ENCODE data around the gene MMRN2.

Gene MMRN2

DNA sequence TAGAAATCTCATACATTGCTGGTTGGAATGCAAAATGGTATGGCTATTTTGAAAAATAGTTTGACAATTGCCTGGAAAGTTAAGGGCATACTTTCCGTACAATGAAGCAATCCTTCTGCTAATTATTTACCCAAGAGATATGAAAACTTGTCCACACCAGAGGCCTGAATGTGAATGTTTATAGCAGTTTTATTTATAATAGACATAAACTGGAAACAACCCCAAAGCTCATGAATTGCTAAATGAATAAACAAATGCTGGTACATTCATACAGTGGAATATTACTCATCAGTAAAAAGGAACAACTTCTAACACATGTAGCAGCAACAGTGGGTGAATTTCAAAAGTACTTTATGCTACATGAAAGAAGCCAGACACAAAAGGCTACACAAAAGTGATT is 42.7 kb downstream of the MMRN2 start:
- TF ChIP-seq, protein P1, sequence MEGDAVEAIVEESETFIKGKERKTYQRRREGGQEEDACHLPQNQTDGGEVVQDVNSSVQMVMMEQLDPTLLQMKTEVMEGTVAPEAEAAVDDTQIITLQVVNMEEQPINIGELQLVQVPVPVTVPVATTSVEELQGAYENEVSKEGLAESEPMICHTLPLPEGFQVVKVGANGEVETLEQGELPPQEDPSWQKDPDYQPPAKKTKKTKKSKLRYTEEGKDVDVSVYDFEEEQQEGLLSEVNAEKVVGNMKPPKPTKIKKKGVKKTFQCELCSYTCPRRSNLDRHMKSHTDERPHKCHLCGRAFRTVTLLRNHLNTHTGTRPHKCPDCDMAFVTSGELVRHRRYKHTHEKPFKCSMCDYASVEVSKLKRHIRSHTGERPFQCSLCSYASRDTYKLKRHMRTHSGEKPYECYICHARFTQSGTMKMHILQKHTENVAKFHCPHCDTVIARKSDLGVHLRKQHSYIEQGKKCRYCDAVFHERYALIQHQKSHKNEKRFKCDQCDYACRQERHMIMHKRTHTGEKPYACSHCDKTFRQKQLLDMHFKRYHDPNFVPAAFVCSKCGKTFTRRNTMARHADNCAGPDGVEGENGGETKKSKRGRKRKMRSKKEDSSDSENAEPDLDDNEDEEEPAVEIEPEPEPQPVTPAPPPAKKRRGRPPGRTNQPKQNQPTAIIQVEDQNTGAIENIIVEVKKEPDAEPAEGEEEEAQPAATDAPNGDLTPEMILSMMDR (IDR thresholded peaks at IDR 0.05; ENCODE audit: insufficient read depth, low read depth, low read length, missing control alignments) = no peak
- no peak for DNase-seq (ENCODE audit: low read depth)
- no peak overlapping the region for H3K4me3 ChIP-seq (ENCODE audit: low read length)

DNA sequence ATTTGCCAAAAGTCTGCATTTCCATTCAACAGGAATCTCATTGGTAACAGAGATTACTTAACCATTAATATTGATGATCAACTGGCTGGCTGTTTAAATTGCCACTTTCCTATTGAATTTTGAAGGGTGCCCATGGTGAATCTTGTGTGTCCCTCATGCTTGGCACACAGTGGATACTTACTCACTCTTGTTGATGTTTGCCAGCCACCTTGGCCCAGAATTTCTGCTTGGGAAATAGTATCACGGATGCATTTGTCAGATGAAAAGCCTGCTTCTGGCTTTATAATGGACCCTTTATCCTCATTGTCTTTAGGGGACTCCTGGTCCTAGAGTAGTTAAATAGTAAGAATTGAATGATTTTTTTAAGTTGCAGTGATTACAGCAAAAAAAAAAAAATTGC is 52.0 kb downstream of the MMRN2 start:
- DNase-seq (ENCODE audit: low read depth) = no peak
- TF ChIP-seq, protein P1 (IDR thresholded peaks at IDR 0.05; ENCODE audit: insufficient read depth, low read depth, low read length, missing control alignments) = no peak
- no peak overlapping the region for H3K4me3 ChIP-seq (ENCODE audit: low read length)

DNA sequence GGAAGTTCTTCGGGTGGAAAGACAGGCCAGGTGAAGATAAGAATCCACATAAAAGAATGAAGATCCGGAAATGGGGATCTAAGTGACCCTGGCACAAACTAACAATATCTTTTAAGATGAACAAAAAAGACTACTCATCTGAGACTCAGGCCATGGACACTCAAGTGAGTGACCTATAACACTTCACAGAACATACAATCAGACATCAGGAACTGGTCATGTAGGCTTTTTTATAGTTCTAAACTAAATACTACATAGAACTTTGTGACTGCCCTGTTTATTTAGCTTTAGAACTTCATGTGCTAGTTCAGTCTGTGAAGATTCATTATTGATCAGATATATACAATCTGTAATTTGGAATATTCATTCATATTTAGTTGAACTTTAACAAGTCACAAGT is 52.8 kb downstream of the MMRN2 start:
- TF ChIP-seq, protein P1 (IDR thresholded peaks at IDR 0.05; ENCODE audit: insufficient read depth, low read depth, low read length, missing control alignments) = no peak
- no peak overlapping the region for H3K4me3 ChIP-seq (ENCODE audit: low read length)
- no peak for DNase-seq (ENCODE audit: low read depth)

DNA sequence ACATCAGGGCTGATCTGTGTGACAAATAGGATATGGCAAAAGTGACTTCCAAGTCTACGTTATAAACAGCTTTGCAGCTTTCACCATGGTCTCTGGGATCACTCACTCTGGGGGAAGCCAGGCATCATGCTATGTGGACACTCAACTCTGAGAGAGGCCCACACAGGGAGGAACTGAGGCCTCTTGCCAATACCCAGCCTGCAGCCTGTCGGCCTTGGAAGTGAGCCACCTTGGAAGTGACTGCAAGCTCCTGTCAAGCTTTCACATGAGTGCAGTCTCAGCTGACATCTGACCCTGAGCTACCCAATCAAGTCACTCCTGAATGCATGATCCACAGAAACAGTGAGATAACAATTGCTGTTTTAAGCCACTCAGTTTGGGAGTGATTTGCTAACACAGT is 56.5 kb downstream of the MMRN2 start:
- no peak for DNase-seq (ENCODE audit: low read depth)
- H3K4me3 ChIP-seq (ENCODE audit: low read length) = no peak overlapping the region
- TF ChIP-seq, protein P1 (IDR thresholded peaks at IDR 0.05; ENCODE audit: insufficient read depth, low read depth, low read length, missing control alignments) = no peak

DNA sequence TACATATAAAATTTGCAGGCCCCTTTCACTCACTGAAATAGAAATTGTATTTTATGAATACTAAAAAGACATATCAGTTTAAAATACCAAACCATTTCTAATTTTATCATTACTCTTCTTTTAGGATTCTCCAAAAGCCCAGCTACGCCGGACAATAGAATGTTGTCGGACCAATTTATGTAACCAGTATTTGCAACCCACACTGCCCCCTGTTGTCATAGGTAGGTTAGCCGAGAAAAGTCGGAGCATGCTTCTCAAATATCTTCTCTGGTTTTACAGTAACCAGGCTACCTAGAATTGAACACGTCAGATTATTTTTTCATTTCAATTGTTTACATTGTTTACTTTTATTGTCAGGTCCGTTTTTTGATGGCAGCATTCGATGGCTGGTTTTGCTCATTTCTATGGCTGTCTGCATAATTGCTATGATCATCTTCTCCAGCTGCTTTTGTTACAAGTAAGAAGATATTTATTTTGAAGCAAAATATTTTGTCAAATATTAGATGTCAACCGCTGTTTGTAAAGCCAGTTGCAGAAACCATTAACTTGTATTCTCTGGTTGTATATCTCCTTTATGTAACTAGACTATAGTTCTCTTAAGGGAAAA is 57.6 kb downstream of the MMRN2 start:
- TF ChIP-seq, protein P1 (IDR thresholded peaks at IDR 0.05; ENCODE audit: insufficient read depth, low read depth, low read length, missing control alignments) = peak; percentile 72
- no peak overlapping the region for H3K4me3 ChIP-seq (ENCODE audit: low read length)
- peak; percentile 73 for DNase-seq (ENCODE audit: low read depth)

DNA sequence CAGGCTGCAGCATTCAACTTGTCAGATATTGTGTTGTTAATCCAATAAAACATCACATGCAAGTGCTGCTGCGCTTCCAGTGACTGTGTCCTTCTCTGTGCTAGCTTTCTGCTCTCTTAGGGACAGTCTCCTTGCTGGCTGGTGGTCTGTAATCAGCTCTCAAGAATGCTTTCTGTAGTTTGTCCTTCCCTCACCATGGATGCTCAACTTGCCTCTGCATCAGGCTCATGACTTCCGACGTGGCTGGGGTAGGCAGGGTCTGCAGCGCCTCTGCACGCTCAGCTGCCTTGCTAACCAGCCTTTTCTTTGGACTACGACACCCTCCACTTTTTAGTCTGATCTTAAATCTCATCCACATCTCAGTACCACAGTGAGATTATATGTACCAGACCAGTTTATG is 58.3 kb downstream of the MMRN2 start:
- no peak overlapping the region for H3K4me3 ChIP-seq (ENCODE audit: low read length)
- no peak for DNase-seq (ENCODE audit: low read depth)
- TF ChIP-seq, protein P1 (IDR thresholded peaks at IDR 0.05; ENCODE audit: insufficient read depth, low read depth, low read length, missing control alignments) = no peak

DNA sequence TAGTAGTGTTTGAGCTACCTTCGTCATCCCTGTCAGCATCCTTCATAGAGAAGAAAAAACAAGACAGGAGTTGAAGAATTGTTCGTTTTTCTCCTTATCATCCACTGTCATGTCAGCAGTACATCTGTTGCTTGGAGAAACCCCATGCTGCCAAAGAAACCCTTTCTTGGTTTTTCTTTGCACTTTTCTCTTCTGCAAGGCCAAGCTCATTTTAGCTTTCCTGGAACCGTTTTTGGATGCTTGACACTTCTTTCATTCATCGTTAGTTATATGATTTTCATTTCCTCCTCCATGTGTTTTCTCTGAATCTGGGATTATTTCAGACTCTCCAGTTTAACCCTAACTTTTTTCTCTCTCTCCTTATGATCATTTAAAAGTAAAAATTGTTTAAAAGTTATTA is 58.9 kb downstream of the MMRN2 start:
- DNase-seq (ENCODE audit: low read depth) = no peak
- H3K4me3 ChIP-seq (ENCODE audit: low read length) = no peak overlapping the region
- TF ChIP-seq, protein P1 (IDR thresholded peaks at IDR 0.05; ENCODE audit: insufficient read depth, low read depth, low read length, missing control alignments) = no peak
